PC-3 (cell line): ENCODE data around the gene GPR45. TPM values are rescaled to one million over a fixed set of nuclear protein-coding genes. Genes with fewer than 3 reads are reported as not detected.

Experiments used
- ATAC-seq: fragments of 200-7000 bp; cut with Tn5 transposase; 2 replicates; pipeline ENCODE4 v1.9.1; 2020; ENCODE audit warnings: mild to moderate bottlenecking, moderate library complexity
- BruUV-seq: library from RNA; stranded (reverse); fragments of 400-500 nt; replicated peaks from 2 replicates; lab custom pipeline; 2021; lab: Mats Ljungman, UMichigan
- CTCF ChIA-PET: fragments of 300-600 bp; sonication (Branson Sonifier 250); formaldehyde crosslinking; loops from one replicate; lab custom pipeline; 2022; ENCODE audit warnings: antibody characterized with exemption; lab: Charles Lee
- POLR2A ChIA-PET: fragments of 300-600 bp; sonication (Branson Sonifier 250); formaldehyde crosslinking; loops from one replicate; lab custom pipeline; 2022; ENCODE audit warnings: antibody characterized with exemption; ENCODE audit not compliant: unreplicated experiment; lab: Charles Lee
- DNase-seq: peaks from one replicate; pipeline ENCODE4 v3.0.0-alpha.2; 2015
- H2AFZ ChIP-seq: fragments of 300-600 bp; sonication (generic); 2 replicates; pipeline ENCODE4 v1.6.0; 2016; ENCODE audit warnings: antibody characterized with exemption, low read length
- H3F3A ChIP-seq: fragments of 300-600 bp; sonication (generic); one replicate; pipeline ENCODE4 v1.6.0; 2017; ENCODE audit warnings: antibody characterized with exemption, low read length, control low read depth, mild to moderate bottlenecking; ENCODE audit not compliant: unreplicated experiment
- H3K27ac ChIP-seq: fragments of 300-600 bp; sonication (generic); 2 replicates; pipeline ENCODE4 v1.5.1; 2016; ENCODE audit warnings: mild to moderate bottlenecking, low read length
- H3K27me3 ChIP-seq: fragments of 300-600 bp; sonication (generic); 2 replicates; pipeline ENCODE4 v1.6.1; 2016; ENCODE audit warnings: low read length, mixed read lengths
- H3K36me3 ChIP-seq: fragments of 300-600 bp; sonication (generic); 2 replicates; pipeline ENCODE4 v1.6.1; 2016; ENCODE audit warnings: low read depth, mixed run types, low read length, mixed read lengths
- H3K4me1 ChIP-seq: fragments of 300-600 bp; sonication (generic); 2 replicates; pipeline ENCODE4 v1.5.1; 2016; ENCODE audit warnings: low read length; ENCODE audit not compliant: insufficient read depth
- H3K4me2 ChIP-seq: fragments of 300-600 bp; sonication (generic); 2 replicates; pipeline ENCODE4 v1.6.0; 2016; ENCODE audit warnings: low read length
- H3K4me3 ChIP-seq: fragments of 300-600 bp; sonication (generic); 2 replicates; pipeline ENCODE4 v1.5.1; 2016; ENCODE audit warnings: mild to moderate bottlenecking, low read length, mixed read lengths
- H3K79me2 ChIP-seq: fragments of 300-600 bp; sonication (generic); 2 replicates; pipeline ENCODE4 v1.6.1; 2017; ENCODE audit warnings: low read length, mixed read lengths
- H3K9ac ChIP-seq: fragments of 300-600 bp; sonication (generic); 2 replicates; pipeline ENCODE4 v1.6.0; 2016; ENCODE audit warnings: mild to moderate bottlenecking, low read length
- H3K9me2 ChIP-seq: fragments of 300-600 bp; sonication (generic); replicated peaks from 2 replicates; pipeline ENCODE4 v1.6.1; 2016; ENCODE audit warnings: mixed run types, low read length, mixed read lengths
- H3K9me3 ChIP-seq: fragments of 300-600 bp; sonication (generic); 2 replicates; pipeline ENCODE4 v1.6.1; 2016; ENCODE audit warnings: low read length, mixed read lengths
- H4K20me1 ChIP-seq: fragments of 300-600 bp; sonication (generic); 2 replicates; pipeline ENCODE4 v1.6.1; 2016; ENCODE audit warnings: low read length, mixed read lengths
- CTCF ChIP-seq: fragments of 300-600 bp; sonication (generic); conservative IDR thresholded peaks from 2 replicates; pipeline ENCODE4 v1.5.1; 2017; ENCODE audit warnings: antibody characterized with exemption, low read depth, mild to moderate bottlenecking, low read length
- EZH2 ChIP-seq: fragments of 300-600 bp; sonication (generic); IDR thresholded peaks from one replicate; pipeline ENCODE4 v1.6.1; 2017; ENCODE audit warnings: antibody characterized with exemption, mild to moderate bottlenecking, low read length; ENCODE audit not compliant: unreplicated experiment
- EZH2phosphoT487 ChIP-seq: fragments of 300-600 bp; sonication (generic); IDR thresholded peaks from 2 replicates; pipeline ENCODE4 v1.6.1; 2018; ENCODE audit warnings: mild to moderate bottlenecking, antibody characterized with exemption, low read length, borderline replicate concordance
- intact Hi-C: fragments of 100-400 bp; cut with micrococcal nuclease; formaldehyde crosslinking; loops from 2 replicates; pipeline ENCODE4 v1.9.0; 2023
- total RNA-seq: library from RNA; depleted of rRNA; stranded (reverse); fragments of >200 nt; gene quantifications from 2 replicates; pipeline ENCODE4 v1.2.3, GENCODE V29; 2014

The GPR45 gene
- total RNA-seq, 1 experiment from 2014 or later, result not detected

GRCh38 chr2:105254531-105255210, 13.1 kb downstream of the GPR45 start:
- Histone ChIP-seq H3K36me3 (no peaks in the 10 kb centered on the region), H3K9ac (no peak overlapping the region), H3K4me2 (no peak overlapping the region), H3K27ac (no peak overlapping the region), H3K27me3 (peaks cover 7% of the 10 kb centered on the region; the same call in 1 of the 2 replicates), H3K9me3 (no peaks in the 10 kb centered on the region), H3K4me3 (no peak overlapping the region), H3K9me2 (no peaks in the 10 kb centered on the region), H3F3A (no peaks in the 10 kb centered on the region), H4K20me1 (no peaks in the 10 kb centered on the region), H3K4me1 (no peaks in the 10 kb centered on the region), H2AFZ (no peak overlapping the region), H3K79me2 (no peaks in the 10 kb centered on the region)
- ChIA-PET CTCF (no interaction called here), POLR2A (no interaction called here)
- no TSS peak for BruUV-seq
- TF ChIP-seq CTCF (no peak), EZH2 (no peak), EZH2phosphoT487 (no peak)
- DNase-seq (no peak), ATAC-seq (no peak)
- intact Hi-C loops, result no loop called here

DNA sequence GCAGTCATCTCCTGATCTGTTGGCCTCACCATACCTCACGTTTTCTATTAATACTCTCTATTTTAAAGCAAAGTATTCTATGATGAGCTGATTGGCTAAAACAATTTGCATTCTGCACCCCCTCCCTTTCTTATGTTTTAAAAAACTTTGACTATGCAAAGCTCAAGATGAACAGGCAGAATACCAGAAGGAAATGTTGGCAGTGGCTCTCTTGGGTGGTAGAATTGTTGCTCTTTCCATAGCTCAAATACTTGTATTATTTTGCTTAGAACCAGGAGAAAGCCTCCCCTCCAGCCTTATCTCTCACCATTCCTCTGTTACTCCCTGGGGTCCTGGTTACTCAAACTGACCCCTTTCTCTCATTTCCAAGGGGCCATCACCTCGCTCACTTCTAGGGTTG, 14.4 kb downstream of the GPR45 start:
- CTCF ChIA-PET, result no interaction called here
- Histone ChIP-seq H4K20me1 (no peaks in the 10 kb centered on the region), H3K4me3 (no peak overlapping the region), H3K79me2 (no peaks in the 10 kb centered on the region), H3K36me3 (no peaks in the 10 kb centered on the region), H3K4me1 (no peaks in the 10 kb centered on the region), H3K27ac (no peak overlapping the region), H3K9me2 (no peaks in the 10 kb centered on the region), H3K27me3 (no peaks in the 10 kb centered on the region), H3F3A (no peaks in the 10 kb centered on the region), H3K4me2 (no peak overlapping the region), H2AFZ (no peak overlapping the region), H3K9me3 (no peaks in the 10 kb centered on the region), H3K9ac (no peak overlapping the region)
- POLR2A ChIA-PET, result no interaction called here
- intact Hi-C loops, result no loop called here
- no TSS peak for BruUV-seq
- ATAC-seq, result no peak
- DNase-seq, result no peak
- no peak for TF ChIP-seq EZH2
- no peak for TF ChIP-seq CTCF
- TF ChIP-seq EZH2phosphoT487, result no peak

DNA sequence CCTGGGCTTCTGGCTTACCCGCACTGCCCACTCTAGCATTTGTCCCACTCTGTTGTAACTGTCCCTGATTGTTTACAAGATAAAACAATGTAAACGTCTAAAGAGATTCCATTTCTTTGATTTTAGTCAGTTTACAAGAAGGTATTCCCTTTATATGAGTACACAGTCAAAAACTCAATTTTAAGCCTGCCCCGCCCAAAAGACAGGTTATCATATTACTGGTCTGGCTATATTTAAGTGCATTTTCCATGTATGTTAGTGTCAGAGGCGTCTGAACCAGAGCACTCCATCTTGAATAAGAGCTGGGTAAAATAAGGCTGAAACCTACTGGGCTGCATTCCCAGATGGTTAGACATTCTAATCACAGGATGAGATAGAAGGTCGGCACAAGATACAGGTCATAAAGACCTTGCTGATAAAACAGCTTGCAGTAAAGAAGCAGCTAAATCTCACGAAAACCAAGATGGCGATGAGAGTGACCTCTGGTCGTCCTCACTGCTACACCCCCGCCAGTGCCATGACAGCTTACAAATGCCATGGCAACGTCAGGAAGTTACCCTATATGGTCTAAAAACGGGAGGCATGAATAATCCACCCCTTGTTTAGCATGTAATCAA, 15.0 kb downstream of the GPR45 start:
- no peak for TF ChIP-seq EZH2
- no peak for TF ChIP-seq CTCF
- no peak for TF ChIP-seq EZH2phosphoT487
- H3K4me1 ChIP-seq, result no peaks in the 10 kb centered on the region
- intact Hi-C loops, result no loop called here
- H3K4me3 ChIP-seq, result no peak overlapping the region
- no peaks in the 10 kb centered on the region for H3F3A ChIP-seq
- no peak overlapping the region for H2AFZ ChIP-seq
- no peak overlapping the region for H3K4me2 ChIP-seq
- no peaks in the 10 kb centered on the region for H3K9me3 ChIP-seq
- no peaks in the 10 kb centered on the region for H3K36me3 ChIP-seq
- CTCF ChIA-PET, result no interaction called here
- H3K27ac ChIP-seq, result no peak overlapping the region
- H3K27me3 ChIP-seq, result no peaks in the 10 kb centered on the region
- no peak overlapping the region for H3K9ac ChIP-seq
- no peak for DNase-seq
- H3K79me2 ChIP-seq, result no peaks in the 10 kb centered on the region
- no peaks in the 10 kb centered on the region for H3K9me2 ChIP-seq
- no peak for ATAC-seq
- no peaks in the 10 kb centered on the region for H4K20me1 ChIP-seq
- no TSS peak for BruUV-seq
- POLR2A ChIA-PET, result no interaction called here
